ENCODE data around the gene ZRANB2. TPM values are rescaled to one million over a fixed set of nuclear protein-coding genes. Genes with fewer than 3 reads are reported as not detected.

Gene ZRANB2
- total RNA-seq, 6 experiments from 2014 or later = 18.3 to 32.0 (median 24.7) TPM

DNA sequence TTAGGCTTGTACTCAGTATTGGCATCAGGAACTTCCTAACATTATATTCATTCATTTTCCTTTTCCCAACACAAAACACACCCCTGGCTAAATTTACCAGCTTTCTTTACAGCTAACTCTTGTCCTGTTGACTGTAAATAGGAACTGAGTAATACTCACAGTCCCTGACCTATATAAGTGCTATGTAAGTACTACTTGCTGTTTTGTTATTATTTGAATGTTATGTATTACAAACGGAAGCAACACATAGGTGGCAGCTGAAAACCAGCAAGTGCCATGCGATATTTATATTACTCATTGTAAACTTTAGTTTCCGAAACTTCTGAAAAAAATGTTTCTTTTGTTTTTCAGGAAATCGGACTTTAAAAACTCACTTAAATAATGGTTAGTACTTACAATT is 54.7 kb downstream of the ZRANB2 start:
- H3K4me3 ChIP-seq = no peak overlapping the region
- H3K36me3 ChIP-seq = no peaks in the 10 kb centered on the region
- TF ChIP-seq POLR2A (IDR thresholded peaks at IDR 0.05) = no peak
- TF ChIP-seq, protein P1, sequence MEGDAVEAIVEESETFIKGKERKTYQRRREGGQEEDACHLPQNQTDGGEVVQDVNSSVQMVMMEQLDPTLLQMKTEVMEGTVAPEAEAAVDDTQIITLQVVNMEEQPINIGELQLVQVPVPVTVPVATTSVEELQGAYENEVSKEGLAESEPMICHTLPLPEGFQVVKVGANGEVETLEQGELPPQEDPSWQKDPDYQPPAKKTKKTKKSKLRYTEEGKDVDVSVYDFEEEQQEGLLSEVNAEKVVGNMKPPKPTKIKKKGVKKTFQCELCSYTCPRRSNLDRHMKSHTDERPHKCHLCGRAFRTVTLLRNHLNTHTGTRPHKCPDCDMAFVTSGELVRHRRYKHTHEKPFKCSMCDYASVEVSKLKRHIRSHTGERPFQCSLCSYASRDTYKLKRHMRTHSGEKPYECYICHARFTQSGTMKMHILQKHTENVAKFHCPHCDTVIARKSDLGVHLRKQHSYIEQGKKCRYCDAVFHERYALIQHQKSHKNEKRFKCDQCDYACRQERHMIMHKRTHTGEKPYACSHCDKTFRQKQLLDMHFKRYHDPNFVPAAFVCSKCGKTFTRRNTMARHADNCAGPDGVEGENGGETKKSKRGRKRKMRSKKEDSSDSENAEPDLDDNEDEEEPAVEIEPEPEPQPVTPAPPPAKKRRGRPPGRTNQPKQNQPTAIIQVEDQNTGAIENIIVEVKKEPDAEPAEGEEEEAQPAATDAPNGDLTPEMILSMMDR (IDR thresholded peaks at IDR 0.05) = no peak
- intact Hi-C loops (cut with DNase I) = no loop called here
- H3K9me3 ChIP-seq = no peaks in the 10 kb centered on the region
- 55% methylated on average over 4 of the region's 4 CpGs for WGBS (ENCODE audit: insufficient coverage, low coverage, low lambda C conversion rate, missing lambda C conversion rate)
- no peak overlapping the region for H3K27ac ChIP-seq
- no peaks in the 10 kb centered on the region for H3K4me1 ChIP-seq
- DNase-seq = no peak
- H3K27me3 ChIP-seq = no peaks in the 10 kb centered on the region
- no peak for ATAC-seq

DNA sequence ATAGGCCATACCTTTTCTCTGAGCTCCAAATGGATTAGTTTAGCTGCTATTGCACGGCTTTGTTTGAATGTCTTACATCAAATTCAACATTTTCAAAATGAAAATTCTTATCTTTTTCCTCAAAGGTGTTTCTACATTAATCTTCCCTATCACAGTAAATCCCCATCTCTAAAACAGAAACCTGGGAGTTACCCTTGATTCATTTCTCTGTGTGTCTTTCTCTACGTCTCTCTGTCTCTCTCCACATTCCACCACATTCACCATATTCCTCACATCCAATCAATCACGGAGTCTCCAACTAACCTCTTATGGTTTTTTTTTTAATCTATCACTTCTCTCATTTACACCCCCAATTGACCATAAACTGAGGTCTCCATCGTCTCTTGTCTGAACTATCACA is 57.3 kb downstream of the ZRANB2 start:
- Histone ChIP-seq H3K27me3 (no peaks in the 10 kb centered on the region), H3K4me3 (no peak overlapping the region), H3K36me3 (no peaks in the 10 kb centered on the region), H3K9me3 (no peaks in the 10 kb centered on the region), H3K27ac (no peak overlapping the region), H3K4me1 (no peaks in the 10 kb centered on the region)
- intact Hi-C loops (cut with DNase I) = no loop called here
- ATAC-seq (no peak), DNase-seq (no peak)
- 55% methylated on average over 4 of the region's 4 CpGs for WGBS (ENCODE audit: insufficient coverage, low coverage, low lambda C conversion rate, missing lambda C conversion rate)
- TF ChIP-seq, protein P1 (IDR thresholded peaks at IDR 0.05) = no peak
- no peak for TF ChIP-seq POLR2A (IDR thresholded peaks at IDR 0.05)

DNA sequence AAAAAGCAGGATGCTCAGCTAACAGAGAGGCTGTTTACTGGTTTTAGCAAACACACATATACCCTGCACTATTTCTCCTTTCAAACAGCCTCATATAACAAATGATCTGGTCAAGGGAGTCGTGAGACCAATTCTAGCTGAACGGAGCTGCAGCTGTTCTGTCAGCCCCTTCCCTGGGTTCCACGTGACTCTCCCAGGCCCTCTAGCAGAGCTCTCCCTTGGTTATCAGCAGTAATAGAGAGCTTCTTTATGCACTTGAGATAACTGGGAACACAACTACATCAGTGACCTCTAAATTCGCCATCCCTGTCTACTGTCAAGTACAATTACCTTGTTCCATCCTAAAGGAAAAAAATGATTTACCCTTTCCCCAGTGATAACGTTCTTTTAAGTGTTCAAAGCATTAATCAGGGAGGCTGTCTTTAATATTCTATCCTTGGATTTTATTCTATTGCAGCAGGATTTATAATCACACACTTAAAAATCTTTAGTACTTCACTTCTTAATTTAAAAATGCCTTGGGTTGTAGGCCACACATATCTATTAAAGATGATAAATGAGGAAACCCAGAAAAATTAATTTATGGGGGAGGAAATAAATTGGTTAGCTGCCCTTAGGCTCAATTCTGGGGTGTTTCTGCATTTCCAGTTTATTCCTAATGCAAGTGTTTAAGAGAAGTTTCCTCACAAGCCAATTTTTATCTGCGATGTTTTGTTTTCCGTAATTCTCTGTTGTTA is 61.4 kb downstream of the ZRANB2 start:
- Histone ChIP-seq H3K36me3 (no peaks in the 10 kb centered on the region), H3K4me3 (no peak overlapping the region), H3K4me1 (no peaks in the 10 kb centered on the region), H3K27ac (no peak overlapping the region), H3K27me3 (no peaks in the 10 kb centered on the region), H3K9me3 (no peaks in the 10 kb centered on the region)
- intact Hi-C loops (cut with DNase I) = no loop called here
- TF ChIP-seq, protein P1 (IDR thresholded peaks at IDR 0.05) = no peak
- TF ChIP-seq POLR2A (IDR thresholded peaks at IDR 0.05) = no peak
- ATAC-seq (no peak), DNase-seq (no peak)
- WGBS (ENCODE audit: insufficient coverage, low coverage, low lambda C conversion rate, missing lambda C conversion rate) = 52% methylated on average over 6 of the region's 7 CpGs

DNA sequence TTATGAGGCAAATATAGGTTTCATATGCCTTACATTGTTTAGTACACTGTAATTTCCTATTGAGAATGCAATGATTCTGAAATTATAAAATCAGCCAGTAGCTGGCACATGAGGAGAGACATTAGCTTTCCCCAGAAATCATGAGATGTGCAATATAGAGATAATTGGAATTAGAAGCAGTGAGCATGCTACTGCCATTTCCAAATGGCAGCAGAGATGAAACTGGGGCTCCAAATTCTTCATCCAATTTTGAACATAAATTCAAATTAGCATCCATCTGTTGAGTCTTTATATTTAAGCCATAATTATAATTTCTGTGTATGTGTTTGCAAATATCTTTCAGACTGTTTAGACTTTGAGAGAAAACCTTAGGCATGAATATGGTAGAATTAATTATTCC is 62.0 kb downstream of the ZRANB2 start:
- Histone ChIP-seq H3K9me3 (no peaks in the 10 kb centered on the region), H3K27me3 (no peaks in the 10 kb centered on the region), H3K4me3 (no peak overlapping the region), H3K27ac (no peak overlapping the region), H3K4me1 (no peaks in the 10 kb centered on the region), H3K36me3 (no peaks in the 10 kb centered on the region)
- ATAC-seq (no peak), DNase-seq (no peak)
- TF ChIP-seq, protein P1 (IDR thresholded peaks at IDR 0.05) = no peak
- TF ChIP-seq POLR2A (IDR thresholded peaks at IDR 0.05) = no peak
- intact Hi-C loops (cut with DNase I) = no loop called here

DNA sequence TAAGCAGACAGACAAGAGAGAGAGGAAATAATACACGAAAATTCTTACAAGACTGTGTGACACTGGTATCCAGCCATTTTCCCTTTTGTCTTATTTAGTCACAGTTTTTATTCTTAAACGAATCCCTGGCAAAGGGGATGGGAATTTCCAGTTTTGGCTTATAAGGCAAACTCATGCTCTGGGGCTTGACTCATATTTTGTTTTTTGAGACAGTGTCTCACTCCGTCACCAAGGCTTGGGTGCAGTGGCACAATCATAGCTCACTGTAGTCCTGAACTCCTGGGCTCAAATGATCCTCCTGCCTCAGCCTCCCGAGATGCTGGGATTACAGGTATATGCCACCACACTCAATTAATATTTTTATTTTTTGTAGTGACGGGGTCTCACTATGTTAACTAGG is 65.1 kb downstream of the ZRANB2 start:
- 47% methylated on average over 5 of the region's 5 CpGs for WGBS (ENCODE audit: insufficient coverage, low coverage, low lambda C conversion rate, missing lambda C conversion rate)
- no peak for ATAC-seq
- no peaks in the 10 kb centered on the region for H3K27me3 ChIP-seq
- no peaks in the 10 kb centered on the region for H3K9me3 ChIP-seq
- H3K4me1 ChIP-seq = no peaks in the 10 kb centered on the region
- no peak for TF ChIP-seq POLR2A (IDR thresholded peaks at IDR 0.05)
- TF ChIP-seq, protein P1 (IDR thresholded peaks at IDR 0.05) = no peak
- intact Hi-C loops (cut with DNase I) = no loop called here
- no peaks in the 10 kb centered on the region for H3K36me3 ChIP-seq
- DNase-seq = no peak
- no peak overlapping the region for H3K4me3 ChIP-seq
- H3K27ac ChIP-seq = no peak overlapping the region

All from right lobe of liver (tissue), 6 donors.